ENCODE measurements around the gene CYP17A1.

- no peak for TF ChIP-seq CTCF (IDR thresholded peaks at IDR 0.05; ENCODE audit: poor library complexity, severe bottlenecking)
- no peak for TF ChIP-seq RAD21 (conservative IDR thresholded peaks at IDR 0.05)
- no peak for TF ChIP-seq EZH2 (IDR thresholded peaks at IDR 0.05; ENCODE audit: borderline replicate concordance, insufficient read depth, low read length, poor library complexity, severe bottlenecking)
- TF ChIP-seq POLR2AphosphoS5 (IDR thresholded peaks at IDR 0.05): no peak
These were observed 51.4 kb downstream of the CYP17A1 start for GRCh38 chr10:102785818-102786217.

Measured in neural cell (in vitro differentiated cells).